Measurements from ENCODE around the gene CREB3L4. TPM values are rescaled to one million over a fixed set of nuclear protein-coding genes. Genes with fewer than 3 reads are reported as not detected.
A peak's percentile ranks its signal among the peaks of the same experiment; 100 is the strongest.

Gene CREB3L4
- total RNA-seq, 1 donor from 2014 or later: 12.2 TPM

DNA sequence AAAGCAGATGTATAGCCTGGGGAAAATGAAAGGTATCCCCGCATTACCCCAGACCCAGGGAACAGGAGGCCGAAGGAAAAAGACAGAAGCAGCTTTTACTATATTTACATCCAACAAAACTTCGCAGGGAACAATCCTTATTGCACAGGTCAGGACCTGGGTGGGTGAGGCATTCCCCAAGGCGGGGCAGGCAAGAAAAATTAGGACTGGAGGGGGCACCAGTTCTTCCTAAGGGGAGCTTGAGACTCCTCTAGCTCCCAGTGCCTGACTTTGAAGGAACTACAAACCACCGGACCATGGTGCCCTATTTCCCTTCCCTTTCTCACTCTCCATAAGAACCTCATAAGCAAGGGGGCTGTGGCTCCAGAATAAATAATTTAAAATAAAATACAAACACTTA is 38.3 kb upstream of the CREB3L4 start:
- peaks cover 11% of the 10 kb centered on the region for H3K4me1 ChIP-seq
- H3K27ac ChIP-seq: no peak overlapping the region
- ATAC-seq (no peak), DNase-seq (no peak)
- no peaks in the 10 kb centered on the region for H3K9me3 ChIP-seq
- no peak overlapping the region for H3K4me3 ChIP-seq
- TF ChIP-seq, protein P1, sequence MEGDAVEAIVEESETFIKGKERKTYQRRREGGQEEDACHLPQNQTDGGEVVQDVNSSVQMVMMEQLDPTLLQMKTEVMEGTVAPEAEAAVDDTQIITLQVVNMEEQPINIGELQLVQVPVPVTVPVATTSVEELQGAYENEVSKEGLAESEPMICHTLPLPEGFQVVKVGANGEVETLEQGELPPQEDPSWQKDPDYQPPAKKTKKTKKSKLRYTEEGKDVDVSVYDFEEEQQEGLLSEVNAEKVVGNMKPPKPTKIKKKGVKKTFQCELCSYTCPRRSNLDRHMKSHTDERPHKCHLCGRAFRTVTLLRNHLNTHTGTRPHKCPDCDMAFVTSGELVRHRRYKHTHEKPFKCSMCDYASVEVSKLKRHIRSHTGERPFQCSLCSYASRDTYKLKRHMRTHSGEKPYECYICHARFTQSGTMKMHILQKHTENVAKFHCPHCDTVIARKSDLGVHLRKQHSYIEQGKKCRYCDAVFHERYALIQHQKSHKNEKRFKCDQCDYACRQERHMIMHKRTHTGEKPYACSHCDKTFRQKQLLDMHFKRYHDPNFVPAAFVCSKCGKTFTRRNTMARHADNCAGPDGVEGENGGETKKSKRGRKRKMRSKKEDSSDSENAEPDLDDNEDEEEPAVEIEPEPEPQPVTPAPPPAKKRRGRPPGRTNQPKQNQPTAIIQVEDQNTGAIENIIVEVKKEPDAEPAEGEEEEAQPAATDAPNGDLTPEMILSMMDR (IDR thresholded peaks at IDR 0.05): no peak
- intact Hi-C loops (cut with DNase I): no loop called here
- no peaks in the 10 kb centered on the region for H3K27me3 ChIP-seq (ENCODE audit: low read depth)
- H3K36me3 ChIP-seq: peaks cover 49% of the 10 kb centered on the region

DNA sequence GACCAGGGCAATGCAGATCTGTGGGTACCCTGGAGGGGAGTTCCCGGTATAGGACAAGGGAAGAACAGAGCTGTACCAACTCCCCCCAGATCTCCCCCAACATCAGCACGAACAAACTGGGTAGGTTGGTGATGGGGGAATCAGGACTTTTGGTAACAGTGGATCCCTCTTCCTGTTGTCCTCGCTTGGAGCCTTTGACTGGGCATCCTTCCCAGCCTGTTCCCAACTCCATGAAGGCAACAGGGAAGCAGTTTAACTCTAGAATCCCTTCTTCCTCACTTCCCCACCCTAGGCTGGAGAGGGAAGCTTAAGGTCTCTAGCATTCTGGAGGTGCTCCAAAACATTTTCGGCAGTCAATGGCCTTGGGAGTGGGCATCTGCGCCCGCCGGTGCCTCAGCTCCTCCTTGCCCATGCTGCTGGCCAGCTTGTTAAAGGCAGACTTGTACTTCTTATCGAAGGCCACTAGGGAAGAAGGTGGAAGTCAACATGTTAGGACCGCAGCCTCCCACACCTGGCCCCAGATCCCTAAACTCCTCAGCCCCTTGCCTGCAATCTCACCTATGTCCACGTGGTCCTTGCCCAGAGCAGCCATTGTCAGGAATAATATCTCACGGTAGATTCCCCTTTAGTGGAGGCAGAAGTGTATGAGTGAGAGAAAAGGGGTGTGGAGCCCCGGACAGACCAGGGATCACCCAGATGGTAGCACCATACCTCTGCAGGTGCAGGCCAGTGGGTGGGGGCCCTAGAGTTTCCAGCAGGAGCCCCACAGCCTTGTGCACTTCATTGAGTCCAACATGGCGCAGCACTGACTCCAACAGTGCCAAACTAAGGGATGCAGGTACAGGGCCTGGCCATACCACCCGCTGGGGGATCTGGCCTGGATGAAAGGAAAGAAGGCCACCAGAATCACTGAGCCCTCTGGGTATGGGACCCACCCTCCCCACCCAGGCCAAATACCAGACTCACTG is 37.4 kb upstream of the CREB3L4 start:
- Histone ChIP-seq H3K27ac (no peak overlapping the region), H3K9me3 (no peaks in the 10 kb centered on the region), H3K27me3 (ENCODE audit: low read depth) (no peaks in the 10 kb centered on the region), H3K36me3 (peaks cover 57% of the 10 kb centered on the region), H3K4me1 (peaks cover 11% of the 10 kb centered on the region), H3K4me3 (no peak overlapping the region)
- ATAC-seq (peak in 1 of 2 donors; percentile 4), DNase-seq (no peak)
- TF ChIP-seq, protein P1 (IDR thresholded peaks at IDR 0.05): no peak
- intact Hi-C loops (cut with DNase I): no loop called here

DNA sequence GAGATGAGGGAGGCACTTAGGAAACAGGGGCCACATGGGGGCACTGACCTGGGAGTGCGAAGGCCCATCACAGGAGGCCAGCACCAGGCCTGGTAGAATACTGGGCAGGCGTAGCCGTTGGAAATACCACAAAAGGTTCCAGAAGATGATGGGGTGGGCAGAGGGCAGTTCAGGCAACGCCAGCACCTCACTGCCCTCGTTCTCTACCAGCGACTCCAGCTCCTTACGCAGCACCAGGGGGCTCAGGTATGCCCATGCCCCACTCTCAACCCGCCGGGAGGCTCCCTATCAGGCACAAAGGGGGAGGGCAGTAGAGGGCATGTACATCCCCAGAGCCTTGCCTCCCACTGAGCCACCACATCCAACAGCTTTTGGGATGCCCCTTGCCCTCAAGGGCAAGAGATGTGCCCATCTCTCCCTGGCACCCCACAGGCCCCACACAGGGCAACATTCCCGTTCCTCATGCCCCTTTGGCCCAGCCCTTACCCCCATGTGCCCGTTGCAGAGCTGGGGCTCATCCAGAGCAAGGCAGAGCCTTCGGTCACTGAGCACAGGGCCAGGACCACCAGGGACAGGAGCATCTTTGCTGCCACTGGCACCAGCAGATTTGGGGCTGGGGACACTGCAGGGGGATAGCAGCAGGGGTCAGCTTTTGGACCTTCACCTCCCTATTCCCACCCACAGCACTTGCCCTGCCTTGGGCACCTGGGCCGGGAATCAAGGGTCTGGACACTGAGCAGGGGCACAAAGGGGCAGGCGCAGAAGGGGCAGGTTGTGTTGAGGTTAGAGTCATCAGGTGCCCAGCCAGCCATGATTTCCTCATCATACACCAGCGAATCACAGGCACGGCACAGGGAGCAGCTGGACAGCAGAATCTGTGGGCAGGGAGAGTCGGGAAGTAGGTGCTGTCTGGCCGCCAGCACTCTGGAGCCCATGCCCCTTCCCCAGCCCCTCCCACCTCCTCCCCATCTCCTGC is 35.3 kb upstream of the CREB3L4 start:
- Histone ChIP-seq H3K4me1 (peaks cover 11% of the 10 kb centered on the region), H3K27me3 (ENCODE audit: low read depth) (no peaks in the 10 kb centered on the region), H3K4me3 (no peak overlapping the region), H3K36me3 (peaks cover 79% of the 10 kb centered on the region), H3K27ac (no peak overlapping the region), H3K9me3 (no peaks in the 10 kb centered on the region)
- intact Hi-C loops (cut with DNase I): no loop called here
- DNase-seq (no peak), ATAC-seq (no peak)
- TF ChIP-seq, protein P1 (IDR thresholded peaks at IDR 0.05): no peak

DNA sequence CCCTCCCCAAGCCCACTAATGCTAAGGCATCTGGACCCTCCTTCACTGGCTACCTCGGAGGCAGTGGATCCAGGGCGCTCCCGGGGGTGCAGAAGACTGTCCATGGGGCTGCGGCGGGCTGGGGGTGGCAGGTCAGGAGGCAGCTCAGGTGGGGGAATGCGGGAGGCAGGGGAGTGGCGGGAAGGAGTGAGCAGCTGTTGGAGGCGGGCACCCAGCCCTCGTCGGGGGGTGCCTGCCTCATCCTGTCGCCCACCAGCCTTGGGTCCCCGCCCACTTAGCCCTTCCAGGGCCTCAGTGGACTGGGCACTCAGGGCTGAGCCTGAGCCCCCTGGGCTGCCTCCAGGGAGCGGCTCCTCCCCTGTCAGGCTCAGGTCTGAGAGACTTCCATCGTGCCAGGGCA is 34.3 kb upstream of the CREB3L4 start:
- TF ChIP-seq, protein P1 (IDR thresholded peaks at IDR 0.05): no peak
- H3K4me3 ChIP-seq: no peak overlapping the region
- no peaks in the 10 kb centered on the region for H3K9me3 ChIP-seq
- no peak overlapping the region for H3K27ac ChIP-seq
- ATAC-seq (no peak), DNase-seq (no peak)
- no peaks in the 10 kb centered on the region for H3K27me3 ChIP-seq (ENCODE audit: low read depth)
- intact Hi-C loops (cut with DNase I): no loop called here
- peaks cover 7% of the 10 kb centered on the region for H3K4me1 ChIP-seq
- H3K36me3 ChIP-seq: peaks cover 89% of the 10 kb centered on the region

DNA sequence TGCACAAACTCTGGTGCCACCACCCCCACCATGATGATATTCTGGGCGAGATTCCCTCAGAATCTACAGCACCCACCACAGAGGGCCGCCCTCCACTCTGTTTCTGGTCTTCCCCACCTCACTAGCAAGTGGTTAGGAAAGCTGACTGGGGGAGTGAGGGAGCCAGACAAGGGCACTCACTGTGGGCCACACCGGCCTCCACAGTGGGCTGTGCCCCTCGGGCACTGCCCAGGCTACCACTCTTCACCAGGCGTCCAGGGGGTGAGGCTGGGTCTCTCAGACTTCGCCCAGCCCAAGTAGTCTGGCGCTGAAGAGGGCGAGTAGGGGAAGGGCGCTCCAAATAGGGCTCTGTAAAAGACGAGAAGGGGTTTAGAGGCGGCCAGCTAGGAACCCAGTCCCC is 33.7 kb upstream of the CREB3L4 start:
- intact Hi-C loops (cut with DNase I): no loop called here
- ATAC-seq (no peak), DNase-seq (no peak)
- peaks cover 94% of the 10 kb centered on the region for H3K36me3 ChIP-seq
- no peak overlapping the region for H3K4me3 ChIP-seq
- H3K27ac ChIP-seq: no peak overlapping the region
- H3K27me3 ChIP-seq (ENCODE audit: low read depth): no peaks in the 10 kb centered on the region
- peaks cover 2% of the 10 kb centered on the region for H3K4me1 ChIP-seq
- H3K9me3 ChIP-seq: no peaks in the 10 kb centered on the region
- TF ChIP-seq, protein P1 (IDR thresholded peaks at IDR 0.05): no peak

Data from lower lobe of right lung (tissue), 2 donors.